ENCODE results near the gene CLPTM1. TPM values are rescaled to one million over a fixed set of nuclear protein-coding genes. Genes with fewer than 3 reads are reported as not detected.

The CLPTM1 gene
- total and polyA plus RNA-seq, 9 of the 15 experiments (the other 6 are each of a cell fraction or from before 2014, with no cell fraction given), result 0.37 to 96.0 (median 27.5) TPM

GRCh38 chr19:44909775-44910174 is 45.4 kb upstream of the CLPTM1 start (continued):
- TF ChIP-seq PRDM10 (IDR thresholded peaks at IDR 0.05; ENCODE audit: partially characterized antibody) (peak; percentile 98), CBFA2T2 (conservative IDR thresholded peaks at IDR 0.05) (peak; percentile 30; the same call in 1 of the 2 replicates), NKRF (IDR thresholded peaks at IDR 0.05; ENCODE audit: borderline replicate concordance) (no peak), FOSL1 (tag; conservative IDR thresholded peaks at IDR 0.05) (no peak), EP300 (IDR thresholded peaks at IDR 0.05; ENCODE audit: low read length) (peak; percentile 15; the same call in 1 of the 2 replicates)

All from K562 (cell line).